Neural progenitor cell (in vitro differentiated cells): Measurements from ENCODE around the gene PTGDS. TPM values are rescaled to one million over a fixed set of nuclear protein-coding genes. Genes with fewer than 3 reads are reported as not detected.

Experiments
- DNase-seq: peaks from one replicate; pipeline ENCODE4 v3.0.0-alpha.2; 2016; ENCODE audit warnings: low spot score
- H2AFZ ChIP-seq: fragments of 200-600 bp; sonication (generic); replicated peaks from 2 replicates; pipeline ENCODE4 v1.6.1; 2016; ENCODE audit warnings: antibody characterized with exemption
- H3F3A ChIP-seq: fragments of 200-600 bp; sonication (generic); 2 replicates; pipeline ENCODE4 v1.6.1; 2016; ENCODE audit warnings: antibody characterized with exemption, low read depth
- H3K27ac ChIP-seq: fragments of 200-600 bp; sonication (generic); 2 replicates; pipeline ENCODE4 v1.5.1; 2016; ENCODE audit warnings: mild to moderate bottlenecking
- H3K27me3 ChIP-seq: fragments of 200-600 bp; sonication (generic); 2 replicates; pipeline ENCODE4 v1.6.1; 2016; ENCODE audit warnings: mild to moderate bottlenecking, moderate library complexity
- H3K36me3 ChIP-seq: fragments of 200-600 bp; sonication (generic); 2 replicates; pipeline ENCODE4 v1.5.1; 2016
- H3K4me1 ChIP-seq: fragments of 200-600 bp; sonication (generic); 2 replicates; pipeline ENCODE4 v1.6.1; 2016; ENCODE audit warnings: mixed run types
- H3K4me2 ChIP-seq: fragments of 200-600 bp; sonication (generic); 2 replicates; pipeline ENCODE4 v1.6.1; 2016
- H3K4me3 ChIP-seq: fragments of 200-600 bp; sonication (generic); 2 replicates; pipeline ENCODE4 v1.5.1; 2016
- H3K79me2 ChIP-seq: fragments of 200-600 bp; sonication (generic); 2 replicates; pipeline ENCODE4 v1.6.1; 2016; ENCODE audit warnings: low read depth
- H3K9ac ChIP-seq: fragments of 200-600 bp; sonication (generic); 2 replicates; pipeline ENCODE4 v1.6.1; 2016
- H3K9me3 ChIP-seq: fragments of 200-600 bp; sonication (generic); 2 replicates; pipeline ENCODE4 v1.5.1; 2016; ENCODE audit warnings: low read depth
- H4K20me1 ChIP-seq: fragments of 200-600 bp; sonication (generic); 2 replicates; pipeline ENCODE4 v1.6.1; 2016; ENCODE audit warnings: low read depth
- H3K27ac Mint-ChIP-seq: 3 replicates; pipeline ENCODE4 v1.8.0; 2021; ENCODE audit warnings: mixed read lengths
- H3K27me3 Mint-ChIP-seq: 2 replicates; pipeline ENCODE4 v1.8.0; 2022; ENCODE audit warnings: low read depth, mild to moderate bottlenecking, inconsistent platforms, moderate library complexity, mixed read lengths; ENCODE audit not compliant: insufficient read depth
- H3K36me3 Mint-ChIP-seq: 3 replicates; pipeline ENCODE4 v1.8.0; 2021; ENCODE audit warnings: mixed read lengths
- H3K4me1 Mint-ChIP-seq: 3 replicates; pipeline ENCODE4 v1.8.0; 2021; ENCODE audit warnings: mixed read lengths
- H3K4me3 Mint-ChIP-seq: 3 replicates; pipeline ENCODE4 v1.8.0; 2021; ENCODE audit warnings: mild to moderate bottlenecking, moderate library complexity, mixed read lengths
- H3K9me3 Mint-ChIP-seq: 3 replicates; pipeline ENCODE4 v1.8.0; 2020; ENCODE audit warnings: mixed read lengths
- CTCF ChIP-seq: fragments of 200-600 bp; sonication (generic); IDR thresholded peaks from 2 replicates; pipeline ENCODE4 v1.5.1; 2017; ENCODE audit warnings: antibody characterized with exemption, mild to moderate bottlenecking
- EZH2 ChIP-seq: fragments of 200-600 bp; sonication (generic); IDR thresholded peaks from 2 replicates; pipeline ENCODE4 v1.6.1; 2017; ENCODE audit warnings: antibody characterized with exemption, mild to moderate bottlenecking, moderate library complexity
- EZH2phosphoT487 ChIP-seq: fragments of 200-600 bp; sonication (generic); IDR thresholded peaks from 2 replicates; pipeline ENCODE4 v1.6.1; 2017; ENCODE audit warnings: antibody characterized with exemption
- total RNA-seq: library from RNA; depleted of rRNA; stranded (reverse); fragments of >200 nt; gene quantifications from 2 replicates; pipeline ENCODE4 v1.2.3, GENCODE V29; 2015; ENCODE audit warnings: low replicate concordance

Gene PTGDS
- total RNA-seq, 1 donor from 2014 or later, result not detected

- DNase-seq, result no peak
- H3K36me3 Mint-ChIP-seq, result peaks cover 3% of the 10 kb centered on the region
- H3K9me3 ChIP-seq, result no peaks in the 10 kb centered on the region
- peak overlapping the region; percentile 65 for H3K27ac Mint-ChIP-seq
- no peak for TF ChIP-seq EZH2phosphoT487
- TF ChIP-seq EZH2, result no peak
- TF ChIP-seq CTCF, result no peak
- peaks cover 2% of the 10 kb centered on the region for H3K4me1 Mint-ChIP-seq
- no peaks in the 10 kb centered on the region for H3K9me3 Mint-ChIP-seq
- H2AFZ ChIP-seq, result no peak overlapping the region
- H3K27me3 Mint-ChIP-seq, result peaks cover 6% of the 10 kb centered on the region
- H3K9ac ChIP-seq, result no peak overlapping the region
- H3K79me2 ChIP-seq, result no peaks in the 10 kb centered on the region
- no peak overlapping the region for H3K4me3 ChIP-seq
- H3K36me3 ChIP-seq, result no peaks in the 10 kb centered on the region
- peaks cover 6% of the 10 kb centered on the region for H3F3A ChIP-seq
- H4K20me1 ChIP-seq, result no peaks in the 10 kb centered on the region
- no peak overlapping the region for H3K27ac ChIP-seq
- no peak overlapping the region for H3K4me3 Mint-ChIP-seq
- H3K4me1 ChIP-seq, result peaks cover 17% of the 10 kb centered on the region
- H3K4me2 ChIP-seq, result no peak overlapping the region
- H3K27me3 ChIP-seq, result no peaks in the 10 kb centered on the region
These were observed 22.8 kb upstream of the PTGDS start for GRCh38 chr9:136954270-136955083.

DNA sequence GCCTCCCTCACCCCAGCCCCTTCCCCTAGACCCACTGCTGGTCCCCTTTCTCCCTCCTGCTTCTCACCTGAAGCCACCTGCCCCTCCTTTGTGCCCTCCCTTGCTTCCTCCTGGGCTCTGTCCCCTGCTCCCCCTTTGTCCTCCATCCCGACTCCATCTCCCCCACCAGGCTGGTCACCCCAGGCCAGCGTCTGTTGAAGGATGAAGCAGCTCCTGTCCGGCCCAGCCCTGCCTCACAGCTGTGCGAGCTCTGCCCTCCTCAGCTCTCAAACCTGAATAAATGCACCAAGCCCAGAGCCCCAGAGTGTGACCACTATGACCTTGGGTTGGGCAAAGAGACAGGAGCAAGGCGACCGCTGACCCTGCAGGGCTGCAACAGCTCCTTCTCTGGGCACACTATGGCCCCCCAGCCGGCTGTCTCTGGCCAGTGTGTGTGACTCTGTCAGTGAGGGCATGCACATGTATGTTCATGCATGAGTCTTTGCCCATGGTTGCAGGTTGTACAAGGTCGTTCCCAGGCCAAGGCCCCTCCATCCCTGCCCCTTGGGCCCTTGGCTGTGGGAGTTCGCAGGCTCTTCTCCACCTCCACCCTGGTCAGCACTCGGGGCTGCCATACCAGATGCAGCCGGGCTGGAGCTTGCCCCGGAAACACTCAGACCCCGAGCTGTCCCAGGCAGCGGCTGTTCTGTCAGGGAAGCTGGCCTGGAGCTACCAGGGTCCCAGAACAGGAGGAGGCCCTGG lies 21.9 kb upstream of the PTGDS start:
- Histone ChIP-seq H3K9me3 (no peaks in the 10 kb centered on the region), H3K4me3 (no peak overlapping the region), H4K20me1 (no peaks in the 10 kb centered on the region), H3K79me2 (no peaks in the 10 kb centered on the region), H3K27me3 (no peaks in the 10 kb centered on the region), H3F3A (peaks cover 4% of the 10 kb centered on the region), H3K9ac (no peak overlapping the region), H2AFZ (no peak overlapping the region), H3K4me2 (no peak overlapping the region), H3K27ac (no peak overlapping the region), H3K36me3 (no peaks in the 10 kb centered on the region), H3K4me1 (peaks cover 15% of the 10 kb centered on the region)
- Mint-ChIP-seq H3K27me3 (peaks cover 8% of the 10 kb centered on the region), H3K9me3 (no peaks in the 10 kb centered on the region), H3K4me3 (no peak overlapping the region), H3K27ac (no peak overlapping the region), H3K36me3 (peaks cover 3% of the 10 kb centered on the region), H3K4me1 (peaks cover 3% of the 10 kb centered on the region)
- no peak for DNase-seq
- TF ChIP-seq EZH2phosphoT487 (no peak), CTCF (no peak), EZH2 (no peak)

GRCh38 chr9:136955943-136956335 lies 21.4 kb upstream of the PTGDS start:
- H3K4me1 ChIP-seq, result peaks cover 9% of the 10 kb centered on the region
- H3K27me3 ChIP-seq, result no peaks in the 10 kb centered on the region
- H3K4me1 Mint-ChIP-seq, result peaks cover 2% of the 10 kb centered on the region
- H3K27ac ChIP-seq, result no peak overlapping the region
- no peaks in the 10 kb centered on the region for H3K9me3 Mint-ChIP-seq
- H3K36me3 ChIP-seq, result no peaks in the 10 kb centered on the region
- H3K79me2 ChIP-seq, result no peaks in the 10 kb centered on the region
- H3K4me3 ChIP-seq, result no peak overlapping the region
- no peaks in the 10 kb centered on the region for H3F3A ChIP-seq
- peaks cover 8% of the 10 kb centered on the region for H3K27me3 Mint-ChIP-seq
- no peaks in the 10 kb centered on the region for H3K9me3 ChIP-seq
- no peak overlapping the region for H3K27ac Mint-ChIP-seq
- TF ChIP-seq CTCF (no peak), EZH2 (no peak), EZH2phosphoT487 (no peak)
- H3K4me2 ChIP-seq, result no peak overlapping the region
- no peak for DNase-seq
- peaks cover 3% of the 10 kb centered on the region for H3K36me3 Mint-ChIP-seq
- H2AFZ ChIP-seq, result no peak overlapping the region
- H3K4me3 Mint-ChIP-seq, result no peak overlapping the region
- H3K9ac ChIP-seq, result no peak overlapping the region
- H4K20me1 ChIP-seq, result no peaks in the 10 kb centered on the region
